ENCODE measurements around the gene FBLN1.

The FBLN1 gene

DNA sequence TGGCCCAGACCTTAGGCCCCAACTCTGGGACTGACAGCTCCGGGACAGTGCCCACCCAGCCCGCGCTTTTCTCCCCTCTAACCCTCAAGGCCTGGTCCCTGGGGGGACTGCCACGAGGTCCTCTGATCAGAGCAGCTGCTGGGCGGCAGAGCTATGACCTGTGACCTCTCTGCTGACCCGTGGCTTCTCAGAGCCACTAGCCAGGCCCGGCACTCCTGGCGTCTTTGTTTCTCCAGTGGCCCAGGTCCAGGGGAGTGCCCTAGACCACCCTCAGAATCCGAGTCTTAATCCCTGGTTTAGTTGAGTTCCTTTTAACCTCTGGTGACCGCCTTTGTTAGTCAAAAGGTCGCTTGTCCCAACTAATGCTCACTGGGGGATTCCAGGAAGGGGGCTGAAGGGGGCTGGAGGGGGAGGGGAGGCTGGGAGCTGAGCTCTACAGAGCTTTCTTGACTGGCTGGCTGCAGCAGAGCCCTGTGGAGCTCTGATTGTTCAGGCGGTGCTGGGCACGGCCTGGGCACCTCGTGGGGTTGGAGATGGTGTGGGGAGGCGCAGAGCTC is 1.2 kb downstream of the FBLN1 start:
- peak overlapping the region; percentile 80 for H3K4me3 ChIP-seq (ENCODE audit: extremely low read depth, insufficient read depth, low read length, poor library complexity, severe bottlenecking)
- WGBS, 2 experiments (ENCODE audit: insufficient coverage in 2 of 2), result 2% methylated on average over 8 to 12 of the region's 15 CpGs
- peaks cover 20% of the 10 kb centered on the region for H3K36me3 ChIP-seq (ENCODE audit: control insufficient read depth, insufficient read depth, low read length)
- H3K9me3 ChIP-seq (ENCODE audit: control insufficient read depth, low read length), result no peaks in the 10 kb centered on the region
- H3K4me1 ChIP-seq (ENCODE audit: control insufficient read depth, insufficient read depth, low read length, poor library complexity, severe bottlenecking), result peaks cover 20% of the 10 kb centered on the region
- H3K27ac ChIP-seq (ENCODE audit: low read depth, low read length, severe bottlenecking), result peak overlapping the region; percentile 86

- no peaks in the 10 kb centered on the region for H3K9me3 ChIP-seq (ENCODE audit: control insufficient read depth, low read length)
- peak overlapping the region; percentile 86 for H3K27ac ChIP-seq (ENCODE audit: low read depth, low read length, severe bottlenecking)
- peaks cover 20% of the 10 kb centered on the region for H3K36me3 ChIP-seq (ENCODE audit: control insufficient read depth, insufficient read depth, low read length)
- H3K4me3 ChIP-seq (ENCODE audit: extremely low read depth, insufficient read depth, low read length, poor library complexity, severe bottlenecking), result peak overlapping the region; percentile 80
- peaks cover 22% of the 10 kb centered on the region for H3K4me1 ChIP-seq (ENCODE audit: control insufficient read depth, insufficient read depth, low read length, poor library complexity, severe bottlenecking)
- WGBS, 2 experiments (ENCODE audit: insufficient coverage in 2 of 2), result 1% methylated on average over 19 to 25 of the region's 31 CpGs
These were observed 2.0 kb downstream of the FBLN1 start for GRCh38 chr22:45504373-45505341.

DNA sequence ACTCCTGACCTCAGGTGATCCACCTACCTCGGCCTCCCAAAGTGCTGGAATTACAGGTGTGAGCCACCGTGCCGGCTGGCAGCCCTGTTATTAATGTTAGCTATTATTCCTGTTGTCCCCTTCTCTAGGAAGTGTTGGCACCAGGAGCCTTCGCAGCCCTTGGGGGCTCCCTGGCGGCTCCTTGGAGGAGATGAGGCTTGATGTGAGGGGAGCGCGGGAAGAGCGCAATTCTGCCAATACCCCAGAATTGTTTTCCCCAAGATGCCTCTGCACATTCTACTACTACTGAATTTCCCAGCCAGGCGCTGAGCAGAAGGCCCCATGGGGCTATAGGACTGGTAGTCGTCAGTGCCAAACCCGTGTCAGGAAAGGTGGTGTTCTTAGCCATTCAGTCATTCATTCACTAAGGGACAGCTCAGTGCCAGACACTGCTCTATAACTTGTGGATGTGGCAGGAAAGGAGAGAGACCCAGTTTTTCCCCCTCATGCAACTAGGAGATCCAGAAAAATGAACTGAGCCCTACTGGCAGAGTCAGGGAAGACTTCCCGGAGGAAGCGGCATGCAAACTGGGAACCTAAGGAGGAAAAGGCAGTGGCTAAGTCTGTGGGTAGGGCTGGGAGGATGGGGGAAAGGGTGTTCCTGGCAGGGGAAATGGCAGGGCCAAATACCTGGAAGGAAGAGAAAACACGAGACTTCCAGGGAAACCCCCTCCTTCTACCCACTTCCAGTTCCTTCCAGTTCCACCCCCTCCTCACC is 3.5 kb downstream of the FBLN1 start:
- H3K36me3 ChIP-seq (ENCODE audit: control insufficient read depth, insufficient read depth, low read length), result peaks cover 20% of the 10 kb centered on the region
- H3K4me3 ChIP-seq (ENCODE audit: extremely low read depth, insufficient read depth, low read length, poor library complexity, severe bottlenecking), result no peak overlapping the region
- H3K27ac ChIP-seq (ENCODE audit: low read depth, low read length, severe bottlenecking), result no peak overlapping the region
- peaks cover 33% of the 10 kb centered on the region for H3K4me1 ChIP-seq (ENCODE audit: control insufficient read depth, insufficient read depth, low read length, poor library complexity, severe bottlenecking)
- 95 to 97% methylated on average over 5 of the region's 14 CpGs for WGBS, 2 experiments (ENCODE audit: insufficient coverage in 2 of 2)
- no peaks in the 10 kb centered on the region for H3K9me3 ChIP-seq (ENCODE audit: control insufficient read depth, low read length)

GRCh38 chr22:45506816-45507360 is 4.2 kb downstream of the FBLN1 start:
- Histone ChIP-seq H3K27ac (ENCODE audit: low read depth, low read length, severe bottlenecking) (no peak overlapping the region), H3K4me3 (ENCODE audit: extremely low read depth, insufficient read depth, low read length, poor library complexity, severe bottlenecking) (no peak overlapping the region), H3K9me3 (ENCODE audit: control insufficient read depth, low read length) (no peaks in the 10 kb centered on the region), H3K4me1 (ENCODE audit: control insufficient read depth, insufficient read depth, low read length, poor library complexity, severe bottlenecking) (peaks cover 37% of the 10 kb centered on the region), H3K36me3 (ENCODE audit: control insufficient read depth, insufficient read depth, low read length) (peaks cover 20% of the 10 kb centered on the region)
- 100% methylated on average over 2 to 4 of the region's 8 CpGs for WGBS, 2 experiments (ENCODE audit: insufficient coverage in 2 of 2)

DNA sequence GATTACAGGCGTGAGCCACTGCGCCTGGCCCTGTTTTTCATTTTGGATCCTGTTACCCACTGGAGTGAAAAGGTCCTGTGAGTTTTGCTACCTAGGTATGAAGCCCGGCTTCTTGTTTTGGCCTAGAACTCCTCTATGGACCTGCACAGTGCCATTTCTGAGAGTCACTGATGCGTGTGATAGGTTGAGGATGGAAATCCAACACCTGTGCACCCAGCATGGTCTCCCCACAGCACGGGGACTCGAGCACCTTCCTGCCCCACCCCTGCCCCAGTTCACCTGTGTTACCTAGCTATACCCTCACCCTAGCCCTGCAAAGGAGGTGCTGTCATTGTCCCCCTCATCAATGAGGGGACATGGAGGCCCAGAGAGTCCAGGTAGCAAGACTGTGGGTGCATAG is 5.1 kb downstream of the FBLN1 start:
- Histone ChIP-seq H3K36me3 (ENCODE audit: control insufficient read depth, insufficient read depth, low read length) (peaks cover 20% of the 10 kb centered on the region), H3K4me1 (ENCODE audit: control insufficient read depth, insufficient read depth, low read length, poor library complexity, severe bottlenecking) (peaks cover 40% of the 10 kb centered on the region), H3K27ac (ENCODE audit: low read depth, low read length, severe bottlenecking) (no peak overlapping the region), H3K9me3 (ENCODE audit: control insufficient read depth, low read length) (no peaks in the 10 kb centered on the region), H3K4me3 (ENCODE audit: extremely low read depth, insufficient read depth, low read length, poor library complexity, severe bottlenecking) (no peak overlapping the region)
- 94 to 100% methylated on average over 4 of the region's 6 CpGs for WGBS, 2 experiments (ENCODE audit: insufficient coverage in 2 of 2)

DNA sequence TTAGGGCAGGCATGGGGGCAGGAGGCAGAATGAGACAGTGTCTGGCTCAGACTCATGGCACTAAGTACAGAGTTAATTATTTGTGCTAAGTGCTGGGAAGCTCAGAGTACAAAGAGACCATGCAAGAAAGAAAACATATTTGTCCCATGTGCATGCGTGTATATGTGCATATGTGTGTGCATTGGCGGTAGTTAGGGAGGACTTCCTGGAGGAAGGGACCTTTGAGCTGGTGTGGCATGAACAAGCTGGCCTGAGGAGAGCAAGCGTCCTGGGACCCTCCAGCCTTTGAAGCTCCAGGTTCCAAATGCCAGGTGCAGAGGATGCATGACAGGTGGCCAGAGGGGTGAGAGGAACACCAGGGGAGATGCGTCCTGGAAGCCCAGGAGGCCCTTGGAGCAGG is 6.1 kb downstream of the FBLN1 start:
- Histone ChIP-seq H3K4me3 (ENCODE audit: extremely low read depth, insufficient read depth, low read length, poor library complexity, severe bottlenecking) (no peak overlapping the region), H3K4me1 (ENCODE audit: control insufficient read depth, insufficient read depth, low read length, poor library complexity, severe bottlenecking) (peaks cover 40% of the 10 kb centered on the region), H3K36me3 (ENCODE audit: control insufficient read depth, insufficient read depth, low read length) (peaks cover 20% of the 10 kb centered on the region), H3K9me3 (ENCODE audit: control insufficient read depth, low read length) (no peaks in the 10 kb centered on the region), H3K27ac (ENCODE audit: low read depth, low read length, severe bottlenecking) (no peak overlapping the region)
- 92 to 98% methylated on average over 4 of the region's 4 CpGs for WGBS, 2 experiments (ENCODE audit: insufficient coverage in 2 of 2)

DNA sequence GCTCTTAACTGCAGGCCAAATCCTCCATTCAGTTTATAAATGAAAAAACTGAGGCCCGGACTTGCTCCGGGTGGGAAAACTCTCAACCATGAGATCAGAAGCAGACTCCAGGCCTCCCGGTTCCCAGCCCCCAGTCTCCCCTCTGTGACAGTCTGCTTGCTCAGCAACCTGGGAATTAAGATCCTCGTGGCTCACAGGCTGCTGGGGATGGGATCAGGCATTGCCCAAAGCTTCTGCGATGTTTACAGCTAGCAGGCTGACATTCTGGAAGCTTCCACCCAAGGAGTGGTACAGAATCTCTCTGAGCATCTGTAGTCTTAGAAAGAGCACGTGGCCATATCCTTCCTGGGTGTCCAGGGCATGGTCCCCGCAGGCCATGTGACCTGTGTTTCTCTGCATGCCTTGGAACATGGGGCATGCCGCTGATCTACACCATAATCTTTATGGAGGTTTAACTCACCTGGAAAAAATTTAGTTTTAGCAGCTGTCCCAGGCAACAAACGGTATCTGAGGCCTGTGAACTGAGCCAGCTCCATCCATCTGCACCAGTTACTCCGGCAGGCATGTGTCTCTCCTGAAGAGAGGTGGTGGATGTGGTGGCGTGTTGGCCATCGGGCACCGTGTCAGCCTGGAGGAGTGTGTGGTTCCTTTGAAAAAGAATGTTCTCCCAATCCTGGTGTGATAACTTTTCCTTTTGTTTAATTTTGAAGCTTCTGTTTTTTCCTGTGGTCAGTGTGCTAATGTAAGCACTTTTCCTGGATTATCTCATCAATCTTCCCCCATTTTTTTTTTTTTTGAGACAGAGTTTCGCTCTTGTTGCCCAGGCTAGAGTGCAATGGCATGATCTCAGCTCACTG is 7.9 kb downstream of the FBLN1 start:
- Histone ChIP-seq H3K4me3 (ENCODE audit: extremely low read depth, insufficient read depth, low read length, poor library complexity, severe bottlenecking) (no peak overlapping the region), H3K4me1 (ENCODE audit: control insufficient read depth, insufficient read depth, low read length, poor library complexity, severe bottlenecking) (peaks cover 42% of the 10 kb centered on the region), H3K9me3 (ENCODE audit: control insufficient read depth, low read length) (no peaks in the 10 kb centered on the region), H3K36me3 (ENCODE audit: control insufficient read depth, insufficient read depth, low read length) (peaks cover 34% of the 10 kb centered on the region), H3K27ac (ENCODE audit: low read depth, low read length, severe bottlenecking) (no peak overlapping the region)
- WGBS, 2 experiments (ENCODE audit: insufficient coverage in 2 of 2), result 87% methylated on average over 11 to 12 of the region's 14 CpGs

DNA sequence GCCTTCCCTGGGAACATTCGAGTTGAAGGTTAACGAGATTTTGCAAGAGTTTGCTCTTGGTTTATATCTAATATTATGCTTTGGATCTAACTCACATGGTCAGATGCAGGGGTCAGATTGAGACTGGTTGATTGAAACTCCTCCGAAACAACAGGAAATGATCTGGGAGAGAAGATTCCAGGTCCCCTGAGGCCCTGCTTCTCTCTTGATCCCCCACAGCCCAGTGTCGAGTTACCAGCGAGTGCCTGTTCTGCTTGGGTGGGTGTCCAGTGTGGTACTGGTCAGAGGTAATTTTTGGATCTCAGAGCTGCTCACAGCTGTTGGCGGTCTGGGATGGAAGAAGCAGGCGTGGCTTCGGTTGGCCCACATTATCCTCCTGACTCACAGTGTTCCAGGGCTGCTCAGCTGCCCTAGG is 9.2 kb downstream of the FBLN1 start:
- Histone ChIP-seq H3K4me3 (ENCODE audit: extremely low read depth, insufficient read depth, low read length, poor library complexity, severe bottlenecking) (no peak overlapping the region), H3K9me3 (ENCODE audit: control insufficient read depth, low read length) (no peaks in the 10 kb centered on the region), H3K27ac (ENCODE audit: low read depth, low read length, severe bottlenecking) (peak overlapping the region; percentile 77), H3K4me1 (ENCODE audit: control insufficient read depth, insufficient read depth, low read length, poor library complexity, severe bottlenecking) (peaks cover 46% of the 10 kb centered on the region), H3K36me3 (ENCODE audit: control insufficient read depth, insufficient read depth, low read length) (peaks cover 27% of the 10 kb centered on the region)
- WGBS, 2 experiments (ENCODE audit: insufficient coverage in 2 of 2), result 70 to 91% methylated on average over 3 of the region's 8 CpGs

GRCh38 chr22:45512363-45512762 is 9.7 kb downstream of the FBLN1 start:
- Histone ChIP-seq H3K27ac (ENCODE audit: low read depth, low read length, severe bottlenecking) (peak overlapping the region; percentile 77), H3K4me1 (ENCODE audit: control insufficient read depth, insufficient read depth, low read length, poor library complexity, severe bottlenecking) (peaks cover 51% of the 10 kb centered on the region), H3K4me3 (ENCODE audit: extremely low read depth, insufficient read depth, low read length, poor library complexity, severe bottlenecking) (no peak overlapping the region), H3K36me3 (ENCODE audit: control insufficient read depth, insufficient read depth, low read length) (peaks cover 24% of the 10 kb centered on the region), H3K9me3 (ENCODE audit: control insufficient read depth, low read length) (no peaks in the 10 kb centered on the region)
- 93 to 94% methylated on average over 2 to 6 of the region's 8 CpGs for WGBS, 2 experiments (ENCODE audit: insufficient coverage in 2 of 2)

GRCh38 chr22:45515676-45516075 is 13.0 kb downstream of the FBLN1 start:
- H3K36me3 ChIP-seq (ENCODE audit: control insufficient read depth, insufficient read depth, low read length), result peaks cover 47% of the 10 kb centered on the region
- no peak overlapping the region for H3K4me3 ChIP-seq (ENCODE audit: extremely low read depth, insufficient read depth, low read length, poor library complexity, severe bottlenecking)
- WGBS, 2 experiments (ENCODE audit: insufficient coverage in 2 of 2), result 87 to 96% methylated on average over 7 to 8 of the region's 9 CpGs
- no peak overlapping the region for H3K27ac ChIP-seq (ENCODE audit: low read depth, low read length, severe bottlenecking)
- peaks cover 47% of the 10 kb centered on the region for H3K4me1 ChIP-seq (ENCODE audit: control insufficient read depth, insufficient read depth, low read length, poor library complexity, severe bottlenecking)
- no peaks in the 10 kb centered on the region for H3K9me3 ChIP-seq (ENCODE audit: control insufficient read depth, low read length)

Data from mesodermal cell (in vitro differentiated cells).